Activated T-cell treated with anti-CD3 and anti-CD28 coated beads, Interleukin-2, amount 50 U/mL, for 1 hour (primary cell): Measurements from ENCODE around the gene RDH14.

Experiments used
- DNase-seq: peaks from one replicate; pipeline ENCODE4 v3.0.0-alpha.2; 2020

Gene RDH14

GRCh38 chr2:18560031-18560796 is at the start of gene RDH14:
Gene RDH14 (minus strand): TSS chr2:18560653. CDS start chr2:18560572, 81 bp downstream.
- peak; percentile 92 for DNase-seq

DNA sequence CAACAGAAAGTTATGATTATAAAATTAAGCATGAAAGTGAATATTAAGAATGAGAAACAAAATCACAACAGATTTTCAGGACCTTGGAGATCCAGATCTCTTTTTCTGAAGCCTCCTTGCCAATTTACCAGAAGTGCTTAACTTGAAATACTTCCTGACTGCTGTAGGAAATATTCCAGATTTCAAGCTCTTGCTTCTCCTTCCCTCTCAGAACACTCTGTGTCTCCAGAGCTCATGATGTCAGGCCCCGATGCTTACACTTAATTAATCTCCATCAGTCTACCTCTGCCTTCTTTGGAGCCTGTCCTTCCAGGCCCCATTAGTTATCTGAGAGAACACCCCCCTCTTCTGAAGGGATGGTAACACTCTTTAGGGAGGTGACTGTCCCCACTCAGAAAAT is 49.6 kb upstream of the RDH14 start:
- DNase-seq: no peak

DNA sequence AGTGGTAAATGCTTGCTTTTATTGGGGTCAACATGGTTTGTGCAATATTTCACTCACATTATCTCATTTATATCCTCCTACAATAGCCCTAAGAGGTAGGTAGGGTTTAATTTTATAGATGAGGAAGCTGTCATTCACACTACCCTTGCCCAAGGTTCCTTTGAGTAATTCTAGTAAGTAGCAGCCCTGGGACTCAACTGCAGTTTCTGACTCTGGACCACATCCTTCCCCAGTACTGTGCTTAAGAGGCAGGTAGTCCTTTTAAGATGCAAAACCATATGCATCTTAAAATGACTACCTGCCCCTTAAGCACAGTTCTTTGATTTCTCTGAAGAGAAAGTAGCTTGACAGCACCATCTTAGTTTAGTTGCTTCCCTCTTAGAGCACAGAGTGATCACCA is 44.7 kb upstream of the RDH14 start:
- DNase-seq: no peak

DNA sequence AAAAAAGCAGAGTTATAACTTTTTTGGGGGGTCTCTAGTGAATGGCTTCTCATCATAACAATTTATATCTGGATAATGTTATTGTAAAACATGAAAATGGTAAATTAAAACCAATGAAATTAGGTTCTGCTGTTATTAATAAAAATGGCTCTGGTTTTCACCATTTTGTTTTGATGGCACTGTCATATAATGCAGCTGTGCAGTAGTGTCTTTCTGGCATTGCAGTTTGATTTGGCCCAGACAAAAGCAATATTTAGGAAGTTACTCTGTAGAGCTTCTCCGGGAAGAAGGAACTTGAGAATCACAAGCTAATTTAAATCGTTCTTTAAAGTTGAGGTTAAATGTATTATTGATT is 44.1 kb upstream of the RDH14 start:
- DNase-seq: no peak

- DNase-seq: no peak
Measured at GRCh38 chr2:18603854-18604530, 43.5 kb upstream of the RDH14 start.

- no peak for DNase-seq
Measured at GRCh38 chr2:18602298-18602697, 41.8 kb upstream of the RDH14 start.

- no peak for DNase-seq
Measured at GRCh38 chr2:18600255-18600613, 39.8 kb upstream of the RDH14 start.

DNA sequence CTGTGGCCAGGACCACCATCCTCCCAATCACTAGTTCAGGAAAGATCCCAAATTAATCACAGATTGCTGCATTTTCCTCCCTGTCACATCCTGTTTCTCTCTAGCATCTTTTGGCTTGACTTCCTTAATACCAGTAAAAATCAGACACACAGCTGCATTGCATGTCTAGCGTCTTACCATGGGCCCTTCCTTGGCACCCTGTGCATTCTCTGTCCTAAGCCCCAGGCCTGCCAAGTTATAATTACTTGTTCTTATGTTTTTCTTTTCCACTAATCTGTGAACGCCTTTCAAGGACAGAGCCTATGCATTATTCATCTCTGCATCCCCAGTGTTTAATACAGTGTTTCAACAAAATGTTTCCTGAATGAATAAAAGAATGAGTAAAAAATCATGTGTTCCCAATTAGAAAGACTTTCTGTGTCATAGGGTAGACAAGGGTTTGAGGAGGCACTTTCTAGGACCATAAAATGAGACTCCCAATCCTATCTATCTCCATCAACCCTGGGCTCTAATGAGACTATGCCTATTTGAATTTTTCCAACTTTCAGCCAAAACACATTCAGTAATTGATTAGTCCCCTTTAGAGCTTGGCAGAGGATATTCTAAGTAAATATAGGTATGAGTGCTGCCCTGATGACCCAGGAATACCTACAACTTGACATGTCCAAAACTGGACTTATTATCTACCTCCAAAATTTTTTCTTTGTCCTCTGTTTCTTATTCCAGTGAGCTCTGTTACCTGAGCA is 39.2 kb upstream of the RDH14 start:
- DNase-seq: no peak

- no peak for DNase-seq
Measured at GRCh38 chr2:18598848-18599484, 38.5 kb upstream of the RDH14 start.

GRCh38 chr2:18597618-18598017 is 37.2 kb upstream of the RDH14 start:
- no peak for DNase-seq

- no peak for DNase-seq
Measured at GRCh38 chr2:18596993-18597392, 36.5 kb upstream of the RDH14 start.

DNA sequence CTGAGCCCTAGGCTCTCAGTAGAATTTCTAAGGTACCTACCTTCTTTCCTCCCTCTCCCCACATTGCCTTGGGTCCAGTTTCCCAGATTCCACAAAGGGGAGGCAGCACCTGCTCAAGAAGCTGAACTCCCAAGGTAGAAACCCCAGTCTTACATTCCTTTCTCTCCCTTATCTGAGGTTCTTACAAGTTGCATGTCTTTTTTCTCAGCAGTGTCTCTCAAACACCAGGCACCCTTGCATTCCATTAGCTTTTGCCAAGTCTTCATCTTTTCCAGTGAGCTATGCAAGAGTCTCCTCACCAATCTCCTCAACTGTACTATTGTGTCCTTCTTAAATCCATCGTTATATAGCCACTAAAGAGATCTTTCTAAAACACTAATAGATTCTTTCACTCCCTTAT is 33.0 kb upstream of the RDH14 start:
- DNase-seq: no peak

DNA sequence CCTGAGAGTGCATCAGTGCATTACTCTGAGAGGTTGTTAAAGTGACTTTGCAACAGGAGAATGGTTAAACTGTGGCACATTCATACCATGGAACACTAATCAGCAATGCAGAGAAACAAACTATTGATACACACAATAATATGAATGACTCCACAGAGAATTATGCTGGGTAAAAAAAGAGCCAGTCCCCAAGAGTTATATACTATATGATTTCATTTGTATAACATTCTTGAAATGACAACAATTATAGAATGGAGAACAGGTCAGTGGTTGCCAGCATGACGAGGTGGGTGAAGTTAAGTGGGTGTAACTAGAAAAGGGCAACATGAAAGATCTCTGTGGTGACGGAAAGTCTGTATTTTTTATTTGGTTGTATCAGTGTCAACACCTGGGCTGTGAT is 31.9 kb upstream of the RDH14 start:
- DNase-seq: no peak

DNA sequence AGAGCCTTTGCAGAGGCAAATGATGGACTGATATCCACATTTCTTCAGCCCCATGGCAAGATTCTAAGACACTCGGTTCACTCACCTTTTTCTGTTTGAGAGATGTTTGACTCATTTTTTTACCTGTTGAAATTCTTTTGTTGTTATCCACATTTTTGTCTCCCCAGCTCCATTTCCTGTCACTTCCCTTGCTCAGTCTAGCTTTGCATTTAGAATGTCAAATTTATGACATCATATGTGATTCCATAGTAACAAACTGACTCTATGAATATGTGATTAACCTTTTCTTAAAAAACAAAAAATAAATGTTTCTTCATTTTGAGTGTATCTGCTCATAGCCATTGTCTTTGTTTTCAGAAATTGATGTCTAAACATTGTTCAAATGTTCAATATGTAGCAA is 28.9 kb upstream of the RDH14 start, which contains the start of gene NT5C1B:
Gene NT5C1B (minus strand): TSS at position 216 of the 400 bp plus-strand sequence. CDS start 101 bp downstream, at position 115.
- DNase-seq: no peak

- DNase-seq: no peak
Measured at GRCh38 chr2:18588802-18589201, 28.3 kb upstream of the RDH14 start.

DNA sequence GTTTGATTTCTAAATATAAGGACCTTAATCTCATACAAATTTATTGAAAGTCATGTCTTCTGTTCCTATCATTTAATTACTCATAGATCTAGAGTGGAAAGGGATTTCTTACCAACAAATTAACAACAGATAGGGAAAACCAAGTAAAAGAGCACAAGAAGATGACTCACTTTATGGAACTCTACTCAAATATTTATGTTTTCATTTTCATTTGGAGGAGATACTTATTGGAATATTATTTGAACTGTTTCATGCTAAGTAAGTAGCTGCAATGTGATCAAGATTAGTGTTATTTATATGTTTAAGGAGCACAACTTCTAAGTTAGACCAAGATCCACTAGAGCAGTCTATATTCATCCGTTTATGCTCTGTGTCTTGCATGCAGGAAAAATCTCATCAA is 27.6 kb upstream of the RDH14 start:
- no peak for DNase-seq

- DNase-seq: no peak
Measured at GRCh38 chr2:18585526-18585925, 25.1 kb upstream of the RDH14 start.

- no peak for DNase-seq
Measured at GRCh38 chr2:18584608-18584954, 24.1 kb upstream of the RDH14 start.

DNA sequence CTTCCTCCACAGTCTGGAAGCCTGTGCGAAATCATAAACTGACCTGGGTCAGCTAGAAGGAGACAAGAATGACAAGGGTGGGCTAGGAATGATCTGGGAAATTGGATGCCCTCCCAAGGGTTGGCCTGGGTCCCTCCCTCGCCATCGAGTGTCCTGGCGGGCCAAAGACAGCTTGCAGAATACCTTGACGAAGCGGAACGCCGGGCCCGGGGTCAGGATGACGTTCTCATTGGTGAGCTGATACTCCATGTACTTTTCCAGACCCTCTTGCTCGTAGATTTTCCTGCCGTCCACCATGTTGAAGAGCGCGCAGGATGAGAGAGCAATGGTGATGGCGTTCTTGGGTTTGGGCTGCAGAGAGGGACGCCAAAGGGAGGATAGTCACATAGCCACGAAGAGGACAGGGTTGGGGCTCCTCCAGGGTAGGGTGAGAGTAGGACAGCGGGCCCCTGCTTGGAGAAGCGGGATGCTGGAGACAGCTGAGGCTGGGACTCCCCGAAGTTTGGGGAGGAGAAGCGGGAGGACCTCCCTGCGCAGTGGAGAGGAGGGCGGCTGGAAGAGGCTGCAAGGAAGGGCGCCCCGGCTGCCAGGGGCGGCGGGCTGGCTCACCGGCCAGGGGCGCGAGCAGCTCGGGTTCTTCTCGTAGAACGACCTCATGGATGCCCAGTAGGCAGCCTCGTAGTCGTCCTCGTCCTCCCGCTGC is 23.6 kb upstream of the RDH14 start:
- DNase-seq: no peak

GRCh38 chr2:18580606-18581005 is 20.2 kb upstream of the RDH14 start:
- DNase-seq: no peak

GRCh38 chr2:18578033-18578432 is 17.6 kb upstream of the RDH14 start:
- no peak for DNase-seq

GRCh38 chr2:18566145-18566769 is 5.8 kb upstream of the RDH14 start:
- DNase-seq: no peak

- DNase-seq: no peak
Measured at GRCh38 chr2:18560797-18561085, 288 bp upstream of the RDH14 start.
